Measurements from ENCODE around the gene ECHS1. TPM values are rescaled to one million over a fixed set of nuclear protein-coding genes. Genes with fewer than 3 reads are reported as not detected.

ECHS1 gene
- total RNA-seq, 1 donor from 2014 or later = 44.8 TPM

DNA sequence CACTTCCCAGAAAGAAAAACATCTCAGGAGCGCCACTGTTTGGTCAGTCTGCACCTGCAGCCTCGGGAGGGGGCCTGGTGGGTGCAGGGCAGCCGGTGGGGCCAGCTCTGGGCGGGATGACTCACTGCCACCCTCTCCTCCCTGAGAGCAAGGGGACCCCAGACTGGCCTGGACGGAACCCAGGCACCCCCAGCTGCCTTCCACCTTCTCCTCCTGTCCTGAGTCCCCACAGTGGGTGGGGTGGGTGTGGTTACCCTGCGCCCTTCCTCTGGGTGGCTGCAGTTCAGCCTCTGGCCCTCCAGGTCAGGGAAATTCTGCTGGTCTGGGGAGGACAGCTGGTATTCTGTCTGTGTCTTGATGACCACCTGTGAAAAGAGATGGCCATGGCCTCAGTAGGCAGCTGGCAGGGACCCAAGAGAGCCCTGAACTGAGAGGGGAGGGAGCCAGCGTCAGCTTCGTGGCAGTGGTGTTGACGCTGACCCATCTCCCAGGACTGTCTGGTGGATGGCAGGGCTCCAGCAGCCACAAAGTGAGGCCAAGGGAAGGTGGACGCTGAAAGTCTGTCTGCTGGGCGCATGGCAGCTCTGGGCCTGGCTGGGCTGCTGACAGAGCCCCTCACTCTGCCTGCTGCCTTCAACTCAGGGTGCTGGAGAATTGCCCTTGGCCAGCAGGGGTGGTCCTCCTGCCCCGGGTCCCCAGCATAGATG lies 45.4 kb downstream of the ECHS1 start:
- TF ChIP-seq, protein P1, sequence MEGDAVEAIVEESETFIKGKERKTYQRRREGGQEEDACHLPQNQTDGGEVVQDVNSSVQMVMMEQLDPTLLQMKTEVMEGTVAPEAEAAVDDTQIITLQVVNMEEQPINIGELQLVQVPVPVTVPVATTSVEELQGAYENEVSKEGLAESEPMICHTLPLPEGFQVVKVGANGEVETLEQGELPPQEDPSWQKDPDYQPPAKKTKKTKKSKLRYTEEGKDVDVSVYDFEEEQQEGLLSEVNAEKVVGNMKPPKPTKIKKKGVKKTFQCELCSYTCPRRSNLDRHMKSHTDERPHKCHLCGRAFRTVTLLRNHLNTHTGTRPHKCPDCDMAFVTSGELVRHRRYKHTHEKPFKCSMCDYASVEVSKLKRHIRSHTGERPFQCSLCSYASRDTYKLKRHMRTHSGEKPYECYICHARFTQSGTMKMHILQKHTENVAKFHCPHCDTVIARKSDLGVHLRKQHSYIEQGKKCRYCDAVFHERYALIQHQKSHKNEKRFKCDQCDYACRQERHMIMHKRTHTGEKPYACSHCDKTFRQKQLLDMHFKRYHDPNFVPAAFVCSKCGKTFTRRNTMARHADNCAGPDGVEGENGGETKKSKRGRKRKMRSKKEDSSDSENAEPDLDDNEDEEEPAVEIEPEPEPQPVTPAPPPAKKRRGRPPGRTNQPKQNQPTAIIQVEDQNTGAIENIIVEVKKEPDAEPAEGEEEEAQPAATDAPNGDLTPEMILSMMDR (IDR thresholded peaks at IDR 0.05; ENCODE audit: insufficient read depth, low read length, severe bottlenecking) = no peak
- Histone ChIP-seq H3K4me3 (ENCODE audit: low read depth, low read length) (no peak overlapping the region), H3K27me3 (ENCODE audit: control insufficient read depth, insufficient read depth, low read length) (peaks cover 30% of the 10 kb centered on the region), H3K36me3 (ENCODE audit: control insufficient read depth, insufficient read depth, low read length) (no peaks in the 10 kb centered on the region)
- DNase-seq (ENCODE audit: low read depth) (no peak), FAIRE-seq (no peak)

DNA sequence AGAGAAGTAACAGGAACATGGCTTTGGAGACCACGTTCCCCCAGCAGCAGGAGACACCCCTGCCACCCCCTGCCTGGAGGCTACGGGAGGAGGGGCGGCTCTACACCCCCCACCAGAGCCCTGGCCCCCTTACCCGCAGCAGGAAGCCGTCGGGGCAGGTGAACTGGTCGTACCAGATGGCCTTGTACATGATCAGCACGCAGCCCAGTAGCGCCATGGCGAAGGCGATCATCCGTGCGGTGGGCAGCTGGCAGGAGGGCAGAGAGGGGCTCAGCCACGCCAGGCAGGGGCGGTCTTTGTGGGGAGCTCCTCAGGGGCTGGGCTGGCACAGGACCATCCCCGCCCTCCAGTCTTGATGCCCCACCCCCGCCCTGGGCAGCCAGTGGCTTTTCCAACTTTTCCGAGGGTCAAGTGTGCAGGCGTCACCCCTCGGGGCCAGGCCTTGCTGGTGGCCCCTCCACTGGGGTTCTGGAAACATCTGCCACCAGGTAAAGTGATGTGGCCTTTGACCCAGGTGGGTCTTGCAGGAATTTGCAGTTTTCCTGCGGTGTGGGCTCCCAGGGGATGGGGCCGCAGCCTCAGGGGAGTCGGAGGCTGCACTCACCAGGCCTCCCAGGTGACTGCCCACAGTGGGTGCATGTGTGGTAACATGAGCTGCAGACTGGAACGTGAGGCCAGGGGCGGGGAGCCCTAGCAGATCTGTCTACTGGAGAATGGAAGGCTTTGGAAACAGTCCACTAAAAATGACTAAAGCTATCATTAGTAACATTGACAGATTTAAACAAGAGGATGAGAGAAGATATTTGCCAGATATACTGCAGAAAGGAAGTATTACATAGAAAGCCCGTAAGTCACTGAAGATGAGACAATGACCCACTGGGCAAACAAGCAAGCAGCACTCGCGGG lies 46.2 kb downstream of the ECHS1 start:
- TF ChIP-seq, protein P1 (IDR thresholded peaks at IDR 0.05; ENCODE audit: insufficient read depth, low read length, severe bottlenecking) = no peak
- FAIRE-seq (no peak), DNase-seq (ENCODE audit: low read depth) (no peak)
- peaks cover 24% of the 10 kb centered on the region for H3K27me3 ChIP-seq (ENCODE audit: control insufficient read depth, insufficient read depth, low read length)
- no peaks in the 10 kb centered on the region for H3K36me3 ChIP-seq (ENCODE audit: control insufficient read depth, insufficient read depth, low read length)
- no peak overlapping the region for H3K4me3 ChIP-seq (ENCODE audit: low read depth, low read length)

DNA sequence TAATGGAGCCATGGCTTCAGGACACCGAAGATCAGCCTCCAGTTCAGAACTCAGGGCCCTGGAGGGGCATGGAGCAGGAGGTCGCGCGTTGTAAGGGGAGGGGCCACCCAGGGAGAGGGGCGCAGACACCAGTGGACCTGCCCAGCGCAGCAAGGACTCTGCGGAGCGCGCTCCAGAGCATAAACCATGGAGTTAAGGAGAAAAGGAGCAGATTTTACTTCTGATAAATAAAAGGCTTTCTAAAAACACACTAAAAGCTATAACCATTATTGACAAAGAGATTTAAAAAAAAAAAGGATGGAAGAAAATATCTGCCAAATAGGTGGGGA lies 47.0 kb downstream of the ECHS1 start:
- H3K4me3 ChIP-seq (ENCODE audit: low read depth, low read length) = no peak overlapping the region
- H3K27me3 ChIP-seq (ENCODE audit: control insufficient read depth, insufficient read depth, low read length) = peaks cover 24% of the 10 kb centered on the region

DNA sequence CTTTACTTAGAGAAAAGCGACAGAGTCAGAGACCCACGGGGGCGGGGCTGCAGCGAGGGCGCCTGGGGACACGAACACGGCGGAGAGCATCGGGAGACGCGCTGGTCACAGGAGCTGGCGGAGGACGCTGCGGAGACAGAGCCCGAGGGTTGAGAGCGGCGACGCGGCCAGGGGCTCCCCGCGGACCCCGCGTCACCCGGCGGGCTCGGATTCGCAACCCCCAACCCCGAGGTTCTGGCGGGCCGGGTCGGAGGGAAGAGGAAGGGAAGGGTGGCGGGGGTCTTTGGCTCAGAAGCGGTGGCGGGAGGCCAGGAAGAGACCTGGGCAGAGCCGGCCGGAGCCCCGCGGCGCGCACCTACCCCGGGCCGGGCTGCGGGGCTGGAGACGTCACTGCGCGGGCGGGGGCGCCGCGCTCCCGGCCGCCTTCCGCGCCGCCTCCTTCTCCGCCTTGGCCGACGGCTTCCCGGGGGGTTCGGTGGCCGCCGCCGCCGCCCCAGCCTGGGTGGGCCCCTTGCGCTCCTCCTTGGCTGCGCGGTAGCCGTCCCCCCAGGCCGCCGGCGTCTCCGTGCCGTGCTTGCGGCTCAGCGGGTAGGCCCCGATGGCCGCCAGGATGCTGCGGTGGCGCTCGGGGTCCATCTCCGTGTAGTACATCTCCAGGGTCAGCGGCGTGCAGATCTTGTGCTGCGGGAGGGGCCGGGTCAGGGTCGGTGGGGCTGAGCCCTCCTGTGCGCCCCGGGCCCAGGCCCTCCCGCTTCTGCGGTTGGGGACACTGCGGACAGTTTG lies 47.5 kb downstream of the ECHS1 start:
- Histone ChIP-seq H3K4me3 (ENCODE audit: low read depth, low read length) (peak overlapping the region; percentile 21), H3K36me3 (ENCODE audit: control insufficient read depth, insufficient read depth, low read length) (no peaks in the 10 kb centered on the region), H3K27me3 (ENCODE audit: control insufficient read depth, insufficient read depth, low read length) (peaks cover 24% of the 10 kb centered on the region)
- DNase-seq (ENCODE audit: low read depth) = no peak
- TF ChIP-seq, protein P1 (IDR thresholded peaks at IDR 0.05; ENCODE audit: insufficient read depth, low read length, severe bottlenecking) = no peak
- no peak for FAIRE-seq

More for the DNA sequence above, 47.0 kb downstream of the ECHS1 start:
- FAIRE-seq (no peak), DNase-seq (ENCODE audit: low read depth) (no peak)
- TF ChIP-seq, protein P1 (IDR thresholded peaks at IDR 0.05; ENCODE audit: insufficient read depth, low read length, severe bottlenecking) = no peak
- H3K36me3 ChIP-seq (ENCODE audit: control insufficient read depth, insufficient read depth, low read length) = no peaks in the 10 kb centered on the region

DNA sequence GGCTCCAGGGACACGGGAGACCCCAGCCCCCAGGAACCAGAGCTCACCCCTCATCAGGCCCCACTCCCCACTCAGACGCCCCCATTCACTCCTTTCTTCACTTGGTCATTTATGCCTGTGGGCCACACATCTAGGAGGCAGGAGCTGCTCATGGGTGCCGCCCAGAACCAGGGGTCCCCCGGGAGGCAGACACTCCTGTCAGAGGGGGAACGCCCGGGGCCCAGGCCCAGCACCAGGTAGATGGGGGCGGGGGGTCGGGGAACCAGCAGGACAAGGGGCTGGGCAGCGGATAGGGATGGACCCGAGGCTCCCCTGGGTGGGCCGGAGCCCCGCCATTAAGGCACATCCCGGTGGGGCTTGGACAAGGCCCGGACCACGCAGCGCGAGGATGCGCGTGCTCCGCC lies 48.3 kb downstream of the ECHS1 start:
- FAIRE-seq (no peak), DNase-seq (ENCODE audit: low read depth) (no peak)
- H3K36me3 ChIP-seq (ENCODE audit: control insufficient read depth, insufficient read depth, low read length) = no peaks in the 10 kb centered on the region
- H3K27me3 ChIP-seq (ENCODE audit: control insufficient read depth, insufficient read depth, low read length) = peaks cover 24% of the 10 kb centered on the region
- no peak overlapping the region for H3K4me3 ChIP-seq (ENCODE audit: low read depth, low read length)
- TF ChIP-seq, protein P1 (IDR thresholded peaks at IDR 0.05; ENCODE audit: insufficient read depth, low read length, severe bottlenecking) = no peak

Data from bronchial epithelial cell (primary cell).